Activated CD4-positive, alpha-beta T cell treated with anti-CD3 and anti-CD28 coated beads for 24 hours (primary cell): ENCODE measurements around the gene FBXL13.
"Not testable (repeated sequence)": the region's sequence is repeated elsewhere in the genome, so short reads cannot be mapped to it uniquely, and the experiment has no call there.

Experiments used
- DNase-seq, 2 donors: peaks; one replicate each; pipeline ENCODE4 v3.0.0-alpha.2; 2020; ENCODE audit warnings: low read depth in 2 of 2

The FBXL13 gene

GRCh38 chr7:102856036-102856435 is 218.6 kb downstream of the FBXL13 start:
- no peak for DNase-seq

- DNase-seq, result no peak
Measured at GRCh38 chr7:102849538-102849937, 225.1 kb downstream of the FBXL13 start.

GRCh38 chr7:102849079-102849478 is 225.5 kb downstream of the FBXL13 start:
- no peak for DNase-seq

- no peak for DNase-seq
Measured at GRCh38 chr7:102845346-102845745, 229.2 kb downstream of the FBXL13 start.

- no peak for DNase-seq
Measured at GRCh38 chr7:102843850-102844249, 230.7 kb downstream of the FBXL13 start.

GRCh38 chr7:102842284-102842683 is 232.3 kb downstream of the FBXL13 start:
- no peak for DNase-seq

- DNase-seq, result no peak
Measured at GRCh38 chr7:102841290-102841689, 233.3 kb downstream of the FBXL13 start.

GRCh38 chr7:102840404-102840803 is 234.2 kb downstream of the FBXL13 start:
- DNase-seq, result no peak

GRCh38 chr7:102838572-102839101 is 236.0 kb downstream of the FBXL13 start:
- DNase-seq, result not testable (repeated sequence)

GRCh38 chr7:102837802-102838201 is 236.8 kb downstream of the FBXL13 start:
- DNase-seq, result no peak

GRCh38 chr7:102836977-102837376 is 237.6 kb downstream of the FBXL13 start:
- DNase-seq, result no peak

GRCh38 chr7:102836191-102836919 is 238.2 kb downstream of the FBXL13 start:
- DNase-seq, result no peak

- no peak for DNase-seq
Measured at GRCh38 chr7:102834999-102835398, 239.6 kb downstream of the FBXL13 start.

GRCh38 chr7:102834466-102834865 is 240.1 kb downstream of the FBXL13 start:
- no peak for DNase-seq

GRCh38 chr7:102833343-102833742 is 241.3 kb downstream of the FBXL13 start:
- DNase-seq, result no peak

- DNase-seq, result no peak
Measured at GRCh38 chr7:102832674-102833073, 241.9 kb downstream of the FBXL13 start.

GRCh38 chr7:102830197-102830596 is 244.4 kb downstream of the FBXL13 start:
- DNase-seq, result no peak

- no peak for DNase-seq
Measured at GRCh38 chr7:102829075-102829474, 245.5 kb downstream of the FBXL13 start.

GRCh38 chr7:102828286-102828685 is 246.3 kb downstream of the FBXL13 start:
- no peak for DNase-seq

- no peak for DNase-seq
Measured at GRCh38 chr7:102823390-102824119, 251.0 kb downstream of the FBXL13 start.

GRCh38 chr7:102821994-102822747 is 252.4 kb downstream of the FBXL13 start:
- no peak for DNase-seq

- no peak for DNase-seq
Measured at GRCh38 chr7:102819151-102819550, 255.4 kb downstream of the FBXL13 start.
